CD4-positive, alpha-beta T cell (primary cell): ENCODE measurements around the gene WWC2. TPM values are rescaled to one million over a fixed set of nuclear protein-coding genes. Genes with fewer than 3 reads are reported as not detected.

Experiments
- ATAC-seq: fragments of 200-7000 bp; cut with Tn5 transposase; one replicate; pipeline ENCODE4 v1.10.0; 2022; ENCODE audit warnings: mild to moderate bottlenecking; ENCODE audit not compliant: poor library complexity
- CTCF ChIA-PET: fragments of 350-600 bp; sonication (Branson Sonifier 250); formaldehyde crosslinking; loops from one replicate; lab custom pipeline; 2021; ENCODE audit warnings: antibody characterized with exemption, inconsistent platforms; lab: Charles Lee
- POLR2A ChIA-PET: fragments of 350-600 bp; sonication (Branson Sonifier 250); formaldehyde crosslinking; loops from one replicate; lab custom pipeline; 2021; ENCODE audit warnings: antibody characterized with exemption, inconsistent platforms; lab: Charles Lee
- DNase-seq, 14 experiments: peaks; one replicate each; pipeline ENCODE4 v3.0.0-alpha.2; 2013 to 2020; ENCODE audit warnings: mixed read lengths in 2 of 14
- H3K27ac ChIP-seq, 2 donors: one replicate each; pipeline versions ENCODE4 v1.5.1 to v1.7.0; 2013; ENCODE audit warnings: low read length in 2 of 2, low read depth in 1 of 2, mild to moderate bottlenecking in 1 of 2
- H3K27me3 ChIP-seq, 2 experiments: 1 replicate in 1 of 2; 2 replicates in 1 of 2; pipeline versions ENCODE4 v1.6.1 to v1.7.0; 2013; ENCODE audit warnings: low read length in 2 of 2, control low read depth in 1 of 2, mild to moderate bottlenecking in 1 of 2, moderate library complexity in 1 of 2; ENCODE audit not compliant: insufficient read depth in 2 of 2, control insufficient read depth in 1 of 2
- H3K36me3 ChIP-seq: one replicate; pipeline ENCODE4 v1.6.1; 2013; ENCODE audit warnings: low read length, control low read depth; ENCODE audit not compliant: insufficient read depth
- H3K4me1 ChIP-seq: one replicate; pipeline ENCODE4 v1.6.1; 2013; ENCODE audit warnings: low read length, control low read depth; ENCODE audit not compliant: insufficient read depth
- H3K4me3 ChIP-seq: one replicate; pipeline ENCODE4 v1.5.1; 2013; ENCODE audit warnings: mild to moderate bottlenecking, low read length, moderate library complexity
- H3K9me3 ChIP-seq, 2 experiments: 1 replicate in 1 of 2; 2 replicates in 1 of 2; pipeline versions ENCODE4 v1.6.1 to v1.7.0; 2013; ENCODE audit warnings: low read length in 2 of 2, mild to moderate bottlenecking in 2 of 2, control low read depth in 1 of 2, moderate library complexity in 1 of 2; ENCODE audit not compliant: control insufficient read depth in 1 of 2, insufficient read depth in 1 of 2
- H3K27ac Mint-ChIP-seq: one replicate; pipeline ENCODE4 v1.8.0; 2020; ENCODE audit warnings: mixed read lengths
- H3K27me3 Mint-ChIP-seq: one replicate; pipeline ENCODE4 v1.8.0; 2021; ENCODE audit warnings: mixed read lengths
- H3K36me3 Mint-ChIP-seq: one replicate; pipeline ENCODE4 v1.8.0; 2021; ENCODE audit warnings: low read depth, mixed read lengths
- H3K4me1 Mint-ChIP-seq: one replicate; pipeline ENCODE4 v1.8.0; 2021; ENCODE audit warnings: low read depth, mixed read lengths
- H3K4me3 Mint-ChIP-seq: one replicate; pipeline ENCODE4 v1.8.0; 2020; ENCODE audit warnings: mild to moderate bottlenecking, mixed read lengths
- H3K9me3 Mint-ChIP-seq: one replicate; pipeline ENCODE4 v1.8.0; 2020; ENCODE audit warnings: mixed read lengths
- CTCF ChIP-seq: fragments of 200-600 bp; IDR thresholded peaks from one replicate; pipeline ENCODE4 v1.8.0; 2022; ENCODE audit warnings: antibody characterized with exemption, mild to moderate bottlenecking
- intact Hi-C, 2 experiments: fragments of 100-400 bp; cut with DNase I in 1 of 2; cut with micrococcal nuclease in 1 of 2; formaldehyde crosslinking; loops; one replicate each; pipeline versions ENCODE4 v1.15.1 to v1.9.0; 2023 to 2025; cut with DNase I, micrococcal nuclease
- total RNA-seq, 174 experiments: library from RNA in 2 of 174; stranded (reverse) in 2 of 174; gene quantifications; one replicate each; pipeline ENCODE4 v1.2.3 and lab custom pipeline; 2021 to 2026

The WWC2 gene
- total RNA-seq, 2 experiments from 2014 or later: 4.1 to 4.9 TPM

- H3K4me3 Mint-ChIP-seq: no peak overlapping the region
Observed at GRCh38 chr4:183369073-183369472, 270.0 kb downstream of the WWC2 start.

More at GRCh38 chr4:183369073-183369472, 270.0 kb downstream of the WWC2 start:
- DNase-seq (no peak), ATAC-seq (no peak)
- H3K4me1 Mint-ChIP-seq: no peaks in the 10 kb centered on the region
- Histone ChIP-seq H3K4me1 (no peaks in the 10 kb centered on the region), H3K4me3 (no peak overlapping the region), H3K9me3 (peaks cover 1 to 3% of the 10 kb centered on the region in 2 experiments), H3K36me3 (no peaks in the 10 kb centered on the region), H3K27me3 (peaks cover 0 to 2% of the 10 kb centered on the region in 2 experiments), H3K27ac (no peak overlapping the region)
- intact Hi-C loops: no loop called here
- ChIA-PET CTCF (no interaction called here), POLR2A (no interaction called here)
- H3K27ac Mint-ChIP-seq: no peak overlapping the region
- no peaks in the 10 kb centered on the region for H3K36me3 Mint-ChIP-seq
- no peak for TF ChIP-seq CTCF
- no peaks in the 10 kb centered on the region for H3K9me3 Mint-ChIP-seq
- no peaks in the 10 kb centered on the region for H3K27me3 Mint-ChIP-seq

Other genes starting within 250 kb of the WWC2 start
- 10 to 100 TPM; 49.4 to 54.3 TPM for gene DCTD, start 181.9 kb upstream of the WWC2 start, total RNA-seq
- gene CLDN22, start 221.0 kb downstream of the WWC2 start, total RNA-seq: not detected
- gene CLDN24, start 223.2 kb downstream of the WWC2 start, total RNA-seq: not detected